Activated CD8-positive, alpha-beta memory T cell treated with anti-CD3 and anti-CD28 coated beads, Interleukin-2, amount 50 U/mL, for 4 hours (primary cell): ENCODE measurements around the gene PSTPIP1.
A peak's percentile ranks its signal among the peaks of the same experiment; 100 is the strongest.

ENCODE experiments used
- DNase-seq: peaks from one replicate; pipeline ENCODE4 v3.0.0-alpha.2; 2020

The PSTPIP1 gene

GRCh38 chr15:76979331-76979925 lies 15.5 kb upstream of the PSTPIP1 start:
- no peak for DNase-seq

GRCh38 chr15:76979996-76980520 lies 14.9 kb upstream of the PSTPIP1 start:
- DNase-seq: no peak

- no peak for DNase-seq
Observed at GRCh38 chr15:76982356-76982755, 12.6 kb upstream of the PSTPIP1 start.

GRCh38 chr15:76982756-76983155 lies 12.2 kb upstream of the PSTPIP1 start:
- no peak for DNase-seq

GRCh38 chr15:76983590-76984375 lies 11.1 kb upstream of the PSTPIP1 start:
- no peak for DNase-seq

GRCh38 chr15:76986743-76987142 lies 8.2 kb upstream of the PSTPIP1 start:
- DNase-seq: no peak

- no peak for DNase-seq
Observed at GRCh38 chr15:76987276-76987675, 7.7 kb upstream of the PSTPIP1 start.

DNA sequence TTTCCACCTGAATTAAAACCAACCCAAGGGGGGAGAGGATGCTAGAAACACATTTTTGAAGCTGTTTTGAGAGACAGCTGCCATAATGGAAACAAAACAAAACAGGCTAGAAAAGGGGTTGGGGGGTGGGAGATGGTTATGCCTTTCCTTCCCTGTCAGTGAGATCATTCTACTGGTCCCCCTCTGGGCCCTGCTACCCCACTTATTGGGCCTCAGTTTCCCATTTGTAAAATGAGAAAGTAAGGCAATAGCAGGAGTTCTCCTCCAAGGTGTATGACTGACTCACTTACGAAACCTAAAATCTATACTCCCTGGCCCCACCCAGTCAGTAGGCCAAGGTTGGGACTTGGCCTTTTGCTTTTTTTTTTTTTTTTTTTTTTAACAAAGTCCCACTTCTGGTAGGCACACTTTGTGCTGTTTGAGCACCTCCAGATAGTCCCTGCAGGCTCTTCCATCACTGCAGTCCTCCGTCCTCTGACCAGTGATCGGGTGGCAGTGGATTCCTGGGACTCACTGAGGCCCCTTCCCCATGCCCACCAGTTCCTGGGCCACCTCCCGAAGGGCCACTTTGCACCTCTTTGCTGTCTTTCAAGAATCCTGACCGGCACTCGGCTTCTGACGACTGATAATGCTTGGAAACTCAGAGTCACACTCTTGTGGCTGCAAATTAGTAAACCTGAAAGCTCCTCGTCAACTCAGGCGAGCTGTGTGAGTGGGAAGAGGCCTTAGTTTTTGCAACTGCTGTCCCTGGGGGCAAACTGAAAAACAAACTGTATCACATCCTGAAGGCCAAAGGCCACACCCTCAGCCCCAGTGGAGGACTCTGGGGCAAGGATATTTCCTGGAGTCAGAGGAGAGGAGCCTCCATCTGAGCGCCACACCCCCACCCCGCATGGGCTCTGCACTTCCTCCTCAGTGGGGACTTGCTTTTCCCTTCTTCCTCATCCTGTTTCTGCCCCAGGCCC lies 6.7 kb upstream of the PSTPIP1 start:
- no peak for DNase-seq

- DNase-seq: no peak
Observed at GRCh38 chr15:76988867-76989780, 5.8 kb upstream of the PSTPIP1 start.

- no peak for DNase-seq
Observed at GRCh38 chr15:76991048-76991447, 3.9 kb upstream of the PSTPIP1 start.

DNA sequence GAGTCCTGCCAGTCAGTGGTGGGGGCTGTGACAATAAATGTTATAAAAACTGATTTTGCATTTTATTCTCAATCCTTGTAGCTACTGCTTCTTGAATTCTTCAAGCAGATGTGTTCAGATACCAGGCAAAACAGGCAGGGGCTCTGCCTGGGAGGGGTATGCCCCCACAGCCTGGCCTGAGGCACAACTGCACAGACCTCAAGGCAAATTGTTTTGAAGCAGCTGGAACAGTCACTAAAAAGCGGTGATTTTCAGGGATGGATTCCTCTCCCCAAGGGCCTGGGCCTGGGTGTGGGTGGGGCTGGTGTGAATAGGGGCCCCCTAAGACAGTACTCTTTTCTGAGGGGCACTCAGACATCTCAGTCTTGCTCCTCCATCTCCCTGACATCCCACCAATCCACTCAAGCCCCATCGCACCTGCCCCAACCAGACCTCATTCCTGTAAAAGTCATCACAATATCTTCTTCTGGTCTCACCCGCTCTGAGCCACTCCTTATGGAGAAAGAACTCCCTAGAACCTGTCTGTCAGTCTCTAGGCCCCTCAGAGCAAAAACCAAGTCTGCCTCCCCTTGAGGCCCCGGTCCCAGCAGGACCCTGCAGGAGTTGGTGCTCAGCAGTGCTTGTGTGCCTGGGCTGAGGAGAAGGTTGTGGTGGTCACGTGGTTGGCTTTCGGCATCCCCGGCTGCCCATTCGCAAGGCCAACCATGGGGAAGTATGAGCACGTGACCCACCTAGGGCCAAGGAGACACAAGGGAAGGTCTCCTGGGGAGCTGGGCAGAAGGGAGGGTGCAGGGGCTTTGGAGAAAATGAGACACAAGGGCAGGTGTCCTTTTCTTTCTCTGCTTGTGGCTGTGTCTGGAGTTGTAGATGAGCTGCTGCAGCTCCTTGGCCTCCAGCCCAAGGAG lies 2.9 kb upstream of the PSTPIP1 start:
- no peak for DNase-seq

GRCh38 chr15:76993114-76993725 lies 1.7 kb upstream of the PSTPIP1 start:
- peak; percentile 2 for DNase-seq

GRCh38 chr15:76994001-76994400 lies 925 bp upstream of the PSTPIP1 start:
- peak; percentile 57 for DNase-seq

DNA sequence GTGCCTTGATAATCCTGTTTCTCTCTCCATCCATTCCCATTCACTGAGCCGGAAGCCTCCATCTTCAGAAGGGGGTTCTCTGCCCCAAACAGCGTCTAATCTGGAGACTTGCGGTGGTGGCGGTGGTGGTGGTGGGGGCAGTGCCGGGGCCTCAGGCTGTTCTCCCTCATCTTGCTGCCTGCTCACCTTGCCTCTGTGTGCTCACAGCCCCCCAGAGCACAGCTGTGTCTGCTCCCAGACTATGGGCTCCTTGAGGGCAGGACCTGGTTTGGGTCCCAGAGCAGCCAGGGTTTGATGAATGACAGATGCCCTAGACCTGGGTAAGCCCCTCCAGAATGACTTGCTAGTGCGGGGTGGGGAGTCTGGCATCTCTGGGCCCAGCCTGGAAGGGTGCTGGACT lies 430 bp upstream of the PSTPIP1 start:
- DNase-seq: no peak

DNA sequence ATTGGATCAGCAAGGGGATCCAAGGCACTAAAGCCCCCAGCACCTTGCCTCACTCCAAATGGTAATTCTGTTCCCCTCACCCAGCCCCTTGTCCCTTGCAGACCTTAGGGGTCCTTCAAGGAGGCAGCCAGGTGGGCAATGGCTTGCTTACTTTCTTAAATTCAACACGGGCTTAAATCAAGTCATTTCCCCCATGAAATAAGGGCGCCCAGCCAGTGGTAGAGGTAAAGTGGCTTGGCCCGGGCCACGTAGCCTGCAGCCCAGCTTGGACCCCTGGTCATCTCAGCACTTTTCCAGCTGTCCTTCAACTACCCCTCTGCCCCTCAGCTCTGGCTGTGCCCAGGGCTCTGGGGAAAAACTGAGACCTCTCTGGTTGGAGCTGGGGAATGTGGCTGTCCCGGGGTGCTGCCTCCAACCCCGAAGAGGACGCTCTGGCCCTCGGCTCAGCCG lies 1.2 kb downstream of the PSTPIP1 start:
- no peak for DNase-seq

DNA sequence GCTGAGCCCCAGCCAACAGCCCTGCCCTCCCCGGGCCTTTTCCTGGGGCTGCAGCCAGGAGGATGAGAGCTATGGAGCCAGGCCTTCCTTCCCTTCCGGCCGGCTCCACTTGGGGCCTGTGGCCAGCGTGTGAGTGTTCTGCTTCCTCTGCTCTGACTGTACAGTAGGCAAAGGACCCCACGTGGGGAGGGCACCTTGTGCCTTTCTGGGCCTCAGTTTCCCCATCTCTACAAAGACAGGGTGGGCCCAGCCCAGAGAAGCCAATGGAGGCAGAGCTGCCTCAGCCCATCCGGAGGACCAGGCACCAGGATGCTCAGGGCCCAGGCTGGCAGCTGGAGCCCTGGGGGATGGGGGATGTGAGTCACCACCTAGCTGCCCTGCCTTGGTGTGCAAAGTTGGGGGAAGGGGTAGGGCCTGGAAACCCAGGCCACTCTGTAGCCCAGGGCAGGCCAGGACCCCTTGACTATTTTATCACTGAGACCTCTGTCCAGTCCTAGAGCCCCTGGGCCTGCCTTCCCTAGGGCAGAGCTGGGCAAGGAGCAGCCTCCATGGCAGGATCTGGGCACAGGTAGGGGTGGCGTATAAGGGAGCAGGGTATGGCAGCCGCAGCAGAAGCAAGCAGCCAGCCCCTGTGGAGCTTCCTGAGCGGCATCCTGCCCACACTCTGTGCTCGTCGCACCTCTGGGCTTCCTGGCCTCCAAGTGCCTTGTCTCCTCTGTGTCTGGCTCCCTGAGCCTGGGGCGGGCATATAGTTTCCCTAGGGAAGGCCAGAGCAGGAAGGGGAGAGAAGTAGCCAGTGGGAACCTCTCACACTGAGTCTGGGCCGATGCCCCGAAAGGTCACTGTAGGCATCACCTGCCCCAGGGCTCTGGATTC lies 1.8 kb downstream of the PSTPIP1 start:
- peak; percentile 70 for DNase-seq

- peak; percentile 21 for DNase-seq
Observed at GRCh38 chr15:76998663-76999285, 3.8 kb downstream of the PSTPIP1 start.

DNA sequence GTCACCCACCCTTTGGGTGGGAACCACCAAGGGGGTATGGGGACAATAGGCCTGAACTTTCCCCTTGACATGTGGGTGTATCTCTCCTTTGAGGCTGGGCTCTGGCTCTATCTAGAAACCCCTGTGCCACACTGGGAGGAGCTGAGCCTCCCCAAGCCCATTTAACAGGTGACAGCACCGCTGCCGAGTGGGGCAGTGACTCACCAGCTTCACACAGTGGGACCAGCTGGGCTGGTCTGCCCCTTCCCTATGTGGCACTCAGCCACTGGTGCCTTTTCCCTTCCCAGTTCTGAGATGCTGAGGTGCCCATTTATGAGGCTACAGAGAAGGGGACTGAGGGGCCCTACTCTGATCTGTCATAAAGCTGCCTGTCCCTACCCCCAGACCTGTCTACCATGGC lies 5.1 kb downstream of the PSTPIP1 start:
- peak; percentile 43 for DNase-seq

DNA sequence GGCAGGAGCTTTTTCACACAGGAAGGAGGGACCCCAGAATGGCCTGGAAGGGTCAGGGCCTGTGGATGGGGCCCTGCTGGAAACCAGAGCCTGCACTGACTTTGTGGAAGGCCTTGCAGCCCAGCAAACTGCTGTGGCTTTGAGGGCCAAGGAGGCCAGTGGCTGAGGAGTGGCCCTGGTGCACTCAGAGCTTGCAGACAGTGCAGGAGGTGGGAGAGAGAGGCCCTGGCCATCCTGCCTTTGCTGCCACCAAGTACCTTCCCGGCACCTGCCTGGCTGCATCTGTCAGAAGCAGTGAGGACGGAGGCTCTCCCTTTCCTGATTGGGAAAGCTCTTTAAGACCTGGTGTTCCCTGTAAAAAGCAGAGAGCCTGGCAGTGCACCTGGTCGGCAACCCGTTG lies 6.4 kb downstream of the PSTPIP1 start:
- peak; percentile 8 for DNase-seq
